H1 (cell line): ENCODE data around the gene HAND1. TPM values are rescaled to one million over a fixed set of nuclear protein-coding genes. Genes with fewer than 3 reads are reported as not detected.

Source experiments
- CTCF ChIA-PET: fragments of 300-600 bp; sonication (Branson Sonifier 250); formaldehyde crosslinking; loops from one replicate; lab custom pipeline; 2021; ENCODE audit not compliant: partially characterized antibody; lab: Charles Lee
- POLR2A ChIA-PET: fragments of 300-600 bp; sonication (Branson Sonifier 250); formaldehyde crosslinking; loops from one replicate; lab custom pipeline; 2021; ENCODE audit warnings: inconsistent platforms; ENCODE audit not compliant: partially characterized antibody; lab: Charles Lee
- DNase-seq, 2 experiments: peaks; one replicate each; pipeline versions ENCODE4 v3.0.0 to v3.0.0-alpha.2; 2010 to 2022; ENCODE audit warnings: low spot score in 2 of 2, low read depth in 1 of 2, mixed read lengths in 1 of 2
- FAIRE-seq: peaks from 2 replicates; lab custom pipeline; 2011; peaks lifted over from hg19 to GRCh38; lab: Jason Lieb, UNC
- H2AFZ ChIP-seq: 2 replicates; pipeline ENCODE4 v1.8.1; 2012; ENCODE audit warnings: low read length, inconsistent platforms
- H2AK5ac ChIP-seq: 2 replicates; pipeline ENCODE4 v1.6.1; 2013; ENCODE audit warnings: low read depth, low read length
- H2BK120ac ChIP-seq: replicated peaks from 2 replicates; pipeline ENCODE3; 2013; ENCODE audit warnings: low read depth, low read length, inconsistent platforms
- H2BK12ac ChIP-seq: 2 replicates; pipeline ENCODE4 v1.6.1; 2013; ENCODE audit warnings: low read depth, low read length
- H2BK15ac ChIP-seq: 2 replicates; pipeline ENCODE4 v1.6.1; 2013; ENCODE audit warnings: low read length
- H2BK20ac ChIP-seq: 2 replicates; pipeline ENCODE4 v1.6.1; 2013; ENCODE audit warnings: low read length
- H2BK5ac ChIP-seq: 2 replicates; pipeline ENCODE4 v1.6.1; 2013; ENCODE audit warnings: low read depth, low read length
- H3K14ac ChIP-seq: 2 replicates; pipeline ENCODE4 v1.6.1; 2013; ENCODE audit warnings: inconsistent platforms; ENCODE audit not compliant: insufficient read length
- H3K18ac ChIP-seq: 2 replicates; pipeline ENCODE4 v1.6.1; 2013; ENCODE audit warnings: low read length; ENCODE audit errors: extremely low read depth
- H3K23ac ChIP-seq: 2 replicates; pipeline ENCODE4 v1.6.1; 2013; ENCODE audit warnings: inconsistent platforms; ENCODE audit not compliant: insufficient read length
- H3K23me2 ChIP-seq: 2 replicates; pipeline ENCODE4 v1.6.1; 2013; ENCODE audit warnings: low read depth, low read length
- H3K27ac ChIP-seq: 2 replicates; pipeline ENCODE4 v1.6.1; 2011; ENCODE audit warnings: low read depth, low read length, inconsistent platforms
- H3K27me3 ChIP-seq, 4 experiments: replicated peaks in 1 of 4; 1 replicate in 1 of 4; 2 replicates in 3 of 4; pipeline versions ENCODE4 v1.6.1 to v1.8.1; 2011 to 2013; ENCODE audit warnings: low read length in 3 of 4, mild to moderate bottlenecking in 3 of 4, inconsistent platforms in 2 of 4, mixed read lengths in 2 of 4, moderate library complexity in 1 of 4; ENCODE audit not compliant: control insufficient read depth in 3 of 4, insufficient read depth in 3 of 4; ENCODE audit errors: extremely low read depth in 1 of 4
- H3K36me3 ChIP-seq, 4 experiments: 2 replicates each; pipeline versions ENCODE4 v1.6.1 to v1.8.1; 2011 to 2013; ENCODE audit warnings: mild to moderate bottlenecking in 4 of 4, low read length in 3 of 4, moderate library complexity in 2 of 4, control low read depth in 1 of 4, inconsistent platforms in 1 of 4; ENCODE audit not compliant: insufficient read depth in 4 of 4, control insufficient read depth in 2 of 4
- H3K4ac ChIP-seq: replicated peaks from 2 replicates; pipeline ENCODE3; 2013; ENCODE audit warnings: low read length, low read depth, mixed read lengths, inconsistent platforms; ENCODE audit not compliant: insufficient read length
- H3K4me1 ChIP-seq, 4 experiments: replicated peaks in 1 of 4; 1 replicate in 1 of 4; 2 replicates in 3 of 4; pipeline versions ENCODE4 v1.6.1 to v1.8.1; 2011 to 2013; ENCODE audit warnings: low read length in 3 of 4, inconsistent platforms in 2 of 4, mixed read lengths in 1 of 4; ENCODE audit not compliant: insufficient read depth in 4 of 4, control insufficient read depth in 3 of 4
- H3K4me2 ChIP-seq, 2 experiments: 2 replicates each; pipeline versions ENCODE4 v1.6.1 to v1.8.1; 2011 to 2013; ENCODE audit warnings: low read depth in 2 of 2, low read length in 2 of 2, control low read depth in 1 of 2, inconsistent platforms in 1 of 2, mild to moderate bottlenecking in 1 of 2; ENCODE audit not compliant: insufficient read depth in 1 of 2
- H3K4me3 ChIP-seq, 4 experiments: fragments of 200-600, 300-600 bp in 1 of 4; sonication (generic), shearing (Covaris generic), sonication (Bioruptor Twin) in 1 of 4; 2 replicates each; pipeline versions ENCODE4 v1.5.1 to v1.8.1; 2011 to 2016; ENCODE audit warnings: low read length in 4 of 4, low read depth in 3 of 4, control low read depth in 2 of 4, inconsistent platforms in 2 of 4, mild to moderate bottlenecking in 2 of 4, mixed read lengths in 1 of 4, moderate library complexity in 1 of 4; ENCODE audit not compliant: insufficient read depth in 2 of 4; ENCODE audit errors: extremely low read depth in 1 of 4
- H3K56ac ChIP-seq: replicated peaks from 2 replicates; pipeline ENCODE3; 2013; ENCODE audit warnings: low read depth, mild to moderate bottlenecking, mixed read lengths, low read length, inconsistent platforms; ENCODE audit not compliant: insufficient read length
- H3K79me1 ChIP-seq: 2 replicates; pipeline ENCODE4 v1.6.1; 2013; ENCODE audit warnings: low read depth, low read length, control low read depth
- H3K79me2 ChIP-seq, 2 experiments: 2 replicates each; pipeline versions ENCODE4 v1.6.1 to v1.8.1; 2012 to 2013; ENCODE audit warnings: low read length in 2 of 2, mild to moderate bottlenecking in 2 of 2, inconsistent platforms in 1 of 2; ENCODE audit not compliant: insufficient read depth in 2 of 2, control insufficient read depth in 1 of 2
- H3K9ac ChIP-seq, 4 experiments: replicated peaks in 1 of 4; 1 replicate in 1 of 4; 2 replicates in 3 of 4; pipeline versions ENCODE4 v1.6.1 to v1.8.1; 2011 to 2013; ENCODE audit warnings: low read depth in 3 of 4, low read length in 3 of 4, control low read depth in 2 of 4, mild to moderate bottlenecking in 2 of 4, moderate library complexity in 2 of 4, inconsistent platforms in 1 of 4; ENCODE audit errors: extremely low read depth in 1 of 4
- H3K9me3 ChIP-seq, 2 experiments: 2 replicates each; pipeline versions ENCODE4 v1.6.1 to v1.8.1; 2012 to 2013; ENCODE audit warnings: mild to moderate bottlenecking in 2 of 2, moderate library complexity in 2 of 2, control low read depth in 1 of 2, inconsistent platforms in 1 of 2, low read depth in 1 of 2, low read length in 1 of 2, mixed read lengths in 1 of 2; ENCODE audit not compliant: insufficient read depth in 2 of 2
- H4K20me1 ChIP-seq, 2 experiments: replicated peaks in 1 of 2; 2 replicates each; pipeline versions ENCODE3 to v1.8.1; 2011 to 2013; ENCODE audit warnings: inconsistent platforms in 2 of 2, low read length in 2 of 2, mild to moderate bottlenecking in 1 of 2; ENCODE audit not compliant: insufficient read depth in 2 of 2, control insufficient read depth in 1 of 2
- H4K5ac ChIP-seq: 2 replicates; pipeline ENCODE4 v1.6.1; 2013; ENCODE audit warnings: low read length, low read depth, mixed read lengths, inconsistent platforms; ENCODE audit not compliant: insufficient read length
- H4K8ac ChIP-seq: 2 replicates; pipeline ENCODE4 v1.8.0; 2013; ENCODE audit warnings: mild to moderate bottlenecking, moderate library complexity, low read length, inconsistent platforms; ENCODE audit not compliant: insufficient read depth; ENCODE audit errors: extremely low read depth
- H4K91ac ChIP-seq: replicated peaks from 2 replicates; pipeline ENCODE3; 2013; ENCODE audit warnings: low read length, mixed read lengths, inconsistent platforms; ENCODE audit not compliant: insufficient read length
- KDM4A ChIP-seq: IDR thresholded peaks from one replicate; pipeline ENCODE4 v1.7.1; 2012; ENCODE audit warnings: low read depth, mild to moderate bottlenecking, moderate library complexity, low read length, inconsistent platforms; ENCODE audit not compliant: severe bottlenecking
- NANOG ChIP-seq: IDR thresholded peaks from 2 replicates; pipeline ENCODE4 v1.6.1; 2011; ENCODE audit warnings: low read length, low read depth, mild to moderate bottlenecking, inconsistent platforms; ENCODE audit not compliant: insufficient read depth, poor library complexity, severe bottlenecking
- WGBS, 2 experiments: shearing (Covaris generic) in 1 of 2; methylation state at CpG; one replicate each; pipeline versions ENCODE4 v1.1.6 to v1.1.7; 2013 to 2015; ENCODE audit warnings: low lambda C conversion rate in 2 of 2, mixed read lengths in 2 of 2, inconsistent platforms in 1 of 2, low coverage in 1 of 2, missing lambda C conversion rate in 1 of 2; ENCODE audit not compliant: insufficient replicate concordance in 2 of 2, insufficient coverage in 1 of 2, insufficient read length in 1 of 2; ENCODE audit errors: extremely low coverage in 1 of 2, missing lambda C conversion rate in 1 of 2; 5-methylcytosine and 5-hydroxymethylcytosine counted together
- polyA plus RNA-seq, 7 experiments: library from polyadenylated mRNA; depleted of rRNA in 3 of 7; stranded (reverse) in 5 of 7; unstranded in 2 of 7; fragments of >200 nt in 5 of 7; fragments of 200-250 nt in 2 of 7; gene quantifications; 1 replicate in 5 of 7; 2 replicates in 1 of 7; 4 replicates in 1 of 7; pipeline versions ENCODE4 v1.2.1 to v1.2.3, GENCODE V29; 2011 to 2013; ENCODE audit warnings: missing spikeins in 2 of 7, mixed read lengths in 2 of 7
- total RNA-seq: library from RNA; stranded (reverse); fragmentation: NEBNext Ultra II Directional; extraction: Animal tissue kit (Norgen Biotek cat#: 25700); gene quantifications from 2 replicates; pipeline ENCODE4 v1.2.1, GENCODE V29; 2021

Gene HAND1
- total and polyA plus RNA-seq, 2 of the 8 experiments (the other 6 are each of a cell fraction or from before 2014, with no cell fraction given) = 0.06 TPM; not detected in 1

DNA sequence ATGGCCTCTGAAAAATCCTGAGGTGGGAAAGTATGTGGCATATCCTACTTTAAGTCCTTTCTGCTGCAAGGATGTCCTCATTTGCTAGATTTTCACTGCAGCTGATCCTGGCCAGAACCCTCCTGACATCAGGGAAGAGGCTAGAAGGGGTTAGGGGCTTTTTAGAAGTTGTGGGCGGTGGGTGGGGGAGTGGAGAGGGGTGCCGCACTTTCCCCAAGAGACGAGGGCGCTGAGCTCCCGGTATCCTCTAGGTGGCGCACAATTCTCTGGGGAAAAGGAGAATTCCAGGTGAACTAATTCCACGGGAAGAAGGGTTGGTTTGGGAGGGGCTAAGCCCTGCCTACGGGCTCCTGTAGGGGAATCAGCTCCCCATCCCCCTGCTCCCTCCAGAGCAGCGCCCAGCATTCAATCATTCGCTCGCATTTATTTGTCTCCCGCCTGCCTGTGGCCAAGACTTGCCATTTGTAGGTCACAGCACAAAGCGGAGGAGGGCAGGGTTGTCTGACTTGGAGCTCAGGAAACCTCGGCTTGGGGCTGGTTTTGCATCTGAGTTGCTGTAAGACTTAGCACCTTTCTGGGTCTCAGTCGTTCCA, 42.9 kb upstream of the HAND1 start:
- H4K8ac ChIP-seq = no peak overlapping the region
- H3K27me3 ChIP-seq = peaks cover 0 to 4% (median 3%) of the 10 kb centered on the region in 4 experiments; a peak in 2 of 7 replicates
- FAIRE-seq (peak; percentile 78), DNase-seq (peak; percentile 82 to 93)
- no peaks in the 10 kb centered on the region for H3K79me1 ChIP-seq
- no peak overlapping the region for H3K23ac ChIP-seq
- H3K36me3 ChIP-seq = no peaks in the 10 kb centered on the region
- peak overlapping the region; percentile 89 for H3K18ac ChIP-seq
- H4K20me1 ChIP-seq = no peaks in the 10 kb centered on the region
- peak overlapping the region; percentile 99 for H2AFZ ChIP-seq
- WGBS, 2 experiments = 6% methylated on average over 15 of the region's 15 CpGs; no CpG with 5 or more reads in 1 of the 2 experiments
- peak overlapping the region; percentile 41; the same call in 1 of the 2 replicates for H2BK12ac ChIP-seq
- peak overlapping the region; percentile 28 to 71 for H3K4me2 ChIP-seq
- peak overlapping the region; percentile 16 to 58 (median 36); a peak in 7 of 8 replicates for H3K4me3 ChIP-seq
- H2BK5ac ChIP-seq = peak overlapping the region; percentile 84
- H3K14ac ChIP-seq = no peak overlapping the region
- H4K91ac ChIP-seq = no peak overlapping the region
- no peaks in the 10 kb centered on the region; the same call in 1 of the 2 replicates for H3K23me2 ChIP-seq
- H3K9ac ChIP-seq = peak overlapping the region in 3 of 4 experiments; percentile 13 to 51 (median 49); a peak in 5 of 7 replicates
- no peak overlapping the region for H3K4ac ChIP-seq
- H2BK120ac ChIP-seq = no peak overlapping the region
- H2BK15ac ChIP-seq = peak overlapping the region; percentile 74; the same call in 1 of the 2 replicates
- H3K27ac ChIP-seq = peak overlapping the region; percentile 65; the same call in 1 of the 2 replicates
- no peaks in the 10 kb centered on the region for H3K79me2 ChIP-seq
- H2BK20ac ChIP-seq = no peak overlapping the region
- H3K4me1 ChIP-seq = peaks cover 0 to 7% (median under 1%) of the 10 kb centered on the region in 4 experiments; a peak in 4 of 7 replicates
- H3K9me3 ChIP-seq = no peaks in the 10 kb centered on the region
- peak overlapping the region; percentile 79 for H4K5ac ChIP-seq
- no peak overlapping the region for H2AK5ac ChIP-seq
- no peak overlapping the region for H3K56ac ChIP-seq
- ChIA-PET POLR2A (interaction anchor here (0.8 to 1.8 kb wide), 6 partner anchors 8 to 237 kb away, joined by 3 to 7 read pairs (median 4); partner anchors contain the start of gene HAND1), CTCF (interaction anchor here (0.7 to 7.5 kb wide), 54 partner anchors 8 to 964 kb away, joined by 3 to 87 read pairs (median 5); partner anchors contain the start of gene HAND1)
- TF ChIP-seq NANOG (no peak), KDM4A (peak; percentile 85)
